Suprapubic skin (tissue), 3 donors: Measurements from ENCODE around the gene XRCC5.

Experiments used
- CTCF ChIP-seq, 2 donors: fragments of 200-600 bp in 1 of 2; fragments of 450-650 bp in 1 of 2; sonication (generic) in 1 of 2; IDR thresholded peaks; one replicate each; pipeline ENCODE4 v1.5.1; 2016 to 2019; ENCODE audit warnings: antibody characterized with exemption in 2 of 2, mild to moderate bottlenecking in 1 of 2, moderate library complexity in 1 of 2
- POLR2A ChIP-seq, 2 donors: fragments of 450-650 bp; IDR thresholded peaks; one replicate each; pipeline ENCODE4 v1.6.1; 2017; ENCODE audit warnings: antibody characterized with exemption in 2 of 2, mild to moderate bottlenecking in 2 of 2, moderate library complexity in 2 of 2

DNA sequence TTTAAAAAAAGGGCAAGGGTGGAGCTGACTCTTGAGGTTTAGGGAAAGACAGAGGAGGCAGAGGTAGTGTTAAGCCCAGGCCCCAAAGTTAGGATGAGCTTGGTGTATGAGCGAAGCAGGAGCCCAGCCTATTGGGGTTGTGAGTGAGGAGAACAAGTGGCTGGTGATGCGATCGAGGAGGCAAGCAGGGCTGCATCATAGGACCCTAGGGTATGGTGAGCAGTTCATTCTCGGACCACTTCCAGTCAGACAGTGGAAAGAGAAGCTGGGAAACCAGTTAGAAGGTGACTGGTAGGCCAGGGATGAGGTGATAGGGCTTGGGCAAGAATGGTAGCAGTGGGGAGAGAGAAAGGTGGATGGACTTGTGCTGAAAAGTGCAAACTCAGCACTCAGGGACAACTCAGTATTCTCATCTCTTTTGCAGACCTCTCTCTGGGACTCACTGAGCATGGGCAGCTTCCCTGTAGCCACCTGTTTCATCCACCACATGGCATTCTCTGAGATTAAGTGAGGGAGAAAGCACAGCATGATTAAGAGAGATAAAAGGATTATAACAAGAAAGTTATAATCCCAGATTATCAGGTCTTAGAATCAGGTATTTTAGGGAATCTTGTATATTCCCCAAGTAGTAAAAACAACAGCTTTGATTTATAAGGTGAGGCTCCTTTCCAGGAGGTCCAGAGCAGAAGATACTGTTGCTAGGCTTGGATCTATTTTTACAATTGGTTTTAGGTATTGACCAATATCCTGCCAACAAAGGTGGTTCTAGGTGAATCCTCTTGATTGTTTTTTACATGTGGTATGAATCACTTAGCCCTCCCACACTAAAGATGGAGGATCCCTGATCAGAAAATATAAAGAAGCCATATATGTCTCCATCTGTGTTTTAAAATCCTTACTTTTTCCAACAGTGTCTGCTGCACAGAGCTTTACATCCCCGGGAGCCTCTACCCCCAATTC, 38.3 kb downstream of the XRCC5 start:
- no peak for TF ChIP-seq CTCF (IDR thresholded peaks at IDR 0.05)
- TF ChIP-seq POLR2A (IDR thresholded peaks at IDR 0.05) = no peak
